ENCODE measurements around the gene CNIH2.

The CNIH2 gene

DNA sequence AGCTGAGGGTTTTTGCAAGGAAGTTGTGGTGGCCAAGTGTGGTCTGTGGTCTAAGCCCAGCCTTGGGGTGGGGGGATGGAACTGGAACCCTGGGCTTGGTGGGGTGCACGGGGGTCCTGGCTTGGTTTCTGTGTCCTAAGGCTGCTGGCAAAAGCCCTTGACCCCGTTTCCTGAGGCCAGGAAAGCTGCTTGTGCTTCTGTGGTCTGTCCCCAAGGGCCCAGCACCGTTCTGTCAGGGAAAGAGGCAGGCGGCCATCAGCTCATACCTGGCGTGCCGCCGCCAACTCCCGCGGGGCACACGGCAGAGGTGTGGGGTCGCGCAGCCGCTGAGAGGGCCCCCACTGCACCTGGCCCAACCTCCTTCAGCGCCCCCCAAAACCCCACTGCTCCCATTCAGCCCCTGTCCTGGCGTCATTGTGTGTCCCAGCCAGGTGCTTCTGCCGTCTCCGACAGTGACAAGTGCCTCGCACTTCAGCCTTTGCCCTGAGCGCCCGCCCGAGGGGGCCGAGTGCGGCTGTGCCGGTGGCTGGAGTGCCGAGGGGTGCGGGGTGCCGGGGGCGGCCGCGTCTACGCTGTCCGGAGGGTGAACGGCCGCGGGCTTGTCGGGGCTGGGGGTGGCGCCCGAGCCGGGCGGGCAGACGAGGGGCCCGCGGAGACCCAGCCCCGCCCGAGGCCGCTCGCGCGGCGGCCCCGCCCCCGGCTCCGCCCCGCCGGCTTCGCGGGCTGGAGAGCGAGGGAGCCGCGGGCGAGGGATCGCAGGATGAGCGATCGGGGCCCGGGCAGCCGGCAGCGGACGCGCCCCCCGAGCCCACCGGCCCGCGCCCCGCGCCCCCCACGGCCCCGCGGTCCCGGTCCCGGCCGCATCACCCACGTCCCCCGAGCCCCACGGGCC is at the start of gene CNIH2:
Gene CNIH2, plus strand, starts transcription at position 705 of the 892 bp plus-strand sequence. CDS start 282 bp downstream, outside the sequence.
- TF ChIP-seq GATA3 (IDR thresholded peaks at IDR 0.05; ENCODE audit: low read depth, low read length) (no peak), GATA2 (IDR thresholded peaks at IDR 0.05; ENCODE audit: low read depth, low read length) (no peak)

DNA sequence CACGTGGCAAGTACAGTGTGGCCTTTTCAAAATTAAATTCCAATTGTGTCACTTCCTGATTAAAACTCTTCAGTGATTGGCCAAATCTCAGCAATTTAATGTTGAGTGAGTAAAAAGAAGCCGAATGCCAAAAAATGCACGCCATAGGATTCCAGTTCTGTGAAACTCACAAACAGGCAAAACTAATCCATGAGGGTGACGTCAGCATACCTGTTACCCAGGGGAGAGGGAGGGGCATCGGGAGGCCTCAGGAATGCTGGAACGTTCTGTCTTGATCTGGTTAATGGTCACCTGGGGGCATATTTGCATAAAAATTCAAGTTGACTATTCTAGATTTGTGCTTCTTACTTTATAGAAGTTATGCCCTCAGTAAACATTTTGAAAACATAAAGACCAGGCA is 49.5 kb upstream of the CNIH2 start:
- TF ChIP-seq GATA2 (IDR thresholded peaks at IDR 0.05; ENCODE audit: low read depth, low read length) = no peak
- TF ChIP-seq GATA3 (IDR thresholded peaks at IDR 0.05; ENCODE audit: low read depth, low read length) = no peak

DNA sequence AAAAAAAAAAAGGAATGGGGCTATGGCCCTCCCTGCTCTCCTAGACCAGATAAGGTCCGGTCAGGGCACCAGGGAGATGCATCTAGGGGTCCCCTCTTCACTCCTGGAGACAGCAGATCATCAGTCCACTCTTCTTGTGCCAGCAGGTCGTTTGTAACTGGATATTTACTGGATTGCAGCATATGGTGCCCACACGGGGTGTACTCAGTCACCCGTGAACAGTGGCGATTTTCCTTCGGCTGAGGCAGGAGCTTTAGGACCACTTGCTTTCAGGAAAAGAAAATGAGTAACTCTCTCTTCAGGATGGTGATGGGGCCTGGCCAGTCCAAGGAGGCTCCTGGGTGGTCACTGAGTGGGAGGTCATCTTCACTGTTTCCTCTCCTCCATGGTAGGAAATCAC is 47.8 kb upstream of the CNIH2 start:
- TF ChIP-seq GATA3 (IDR thresholded peaks at IDR 0.05; ENCODE audit: low read depth, low read length) = no peak
- no peak for TF ChIP-seq GATA2 (IDR thresholded peaks at IDR 0.05; ENCODE audit: low read depth, low read length)

DNA sequence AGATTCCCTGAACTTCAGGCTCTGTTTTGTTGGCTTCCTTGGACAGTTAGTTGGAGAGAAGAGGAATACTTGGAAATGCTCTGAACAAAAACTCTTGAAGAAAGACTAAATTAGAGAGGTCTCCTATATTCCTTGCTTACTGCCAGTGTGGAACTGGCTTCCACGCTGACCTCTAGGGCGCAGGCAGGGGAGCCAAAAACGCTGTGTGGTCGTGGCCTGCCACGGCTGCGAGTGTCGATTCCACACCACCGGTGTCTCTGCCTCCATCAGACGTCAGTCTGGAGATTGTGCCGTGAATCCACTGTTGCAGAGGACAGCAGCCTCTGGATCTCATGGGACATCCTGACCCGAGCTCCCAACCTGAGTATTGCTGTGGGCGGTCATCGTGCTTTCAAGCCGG is 47.0 kb upstream of the CNIH2 start:
- TF ChIP-seq GATA2 (IDR thresholded peaks at IDR 0.05; ENCODE audit: low read depth, low read length) (no peak), GATA3 (IDR thresholded peaks at IDR 0.05; ENCODE audit: low read depth, low read length) (no peak)

DNA sequence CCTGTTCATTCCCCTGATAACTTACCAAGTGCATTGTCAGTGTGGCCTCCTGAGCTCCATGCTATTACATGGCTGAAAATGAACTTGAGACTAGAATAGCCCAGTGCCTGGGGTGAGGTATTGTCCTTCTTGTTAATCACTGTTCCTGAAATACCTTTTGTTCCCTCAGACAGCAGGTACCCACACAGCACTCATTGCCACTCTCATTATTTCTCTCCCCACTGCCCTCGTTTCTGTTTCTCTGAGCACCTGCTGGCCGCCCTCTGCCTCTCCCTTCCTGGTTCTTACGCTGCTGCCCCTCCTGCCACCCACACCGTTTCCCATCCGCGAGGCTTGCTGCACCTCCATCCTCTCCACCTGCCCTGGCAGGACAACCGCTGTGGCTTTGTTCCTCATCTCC is 46.4 kb upstream of the CNIH2 start:
- TF ChIP-seq GATA3 (IDR thresholded peaks at IDR 0.05; ENCODE audit: low read depth, low read length) (no peak), GATA2 (IDR thresholded peaks at IDR 0.05; ENCODE audit: low read depth, low read length) (no peak)

- TF ChIP-seq GATA2 (IDR thresholded peaks at IDR 0.05; ENCODE audit: low read depth, low read length) (no peak), GATA3 (IDR thresholded peaks at IDR 0.05; ENCODE audit: low read depth, low read length) (no peak)
Observed at GRCh38 chr11:66232769-66233168, 45.2 kb upstream of the CNIH2 start.

DNA sequence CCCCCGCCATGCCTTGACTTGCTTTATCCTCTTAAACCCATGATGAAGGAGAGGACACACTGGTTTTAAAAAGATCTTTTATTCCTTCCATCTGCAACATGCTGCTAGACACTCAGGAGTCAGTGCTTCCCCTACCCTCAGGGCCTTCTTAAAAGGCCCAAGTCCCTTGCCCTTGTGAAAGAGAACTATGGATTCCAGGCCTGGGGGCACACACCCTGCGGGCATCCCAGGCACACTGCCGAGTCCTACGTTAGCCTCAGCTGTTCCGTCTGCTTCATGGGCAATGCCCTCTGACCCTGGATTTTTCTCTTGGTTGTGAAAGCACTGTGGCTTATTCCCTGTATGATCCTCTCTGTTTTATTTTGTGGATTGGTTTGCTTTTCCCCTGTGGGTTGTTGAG is 44.7 kb upstream of the CNIH2 start:
- no peak for TF ChIP-seq GATA2 (IDR thresholded peaks at IDR 0.05; ENCODE audit: low read depth, low read length)
- no peak for TF ChIP-seq GATA3 (IDR thresholded peaks at IDR 0.05; ENCODE audit: low read depth, low read length)

- TF ChIP-seq GATA2 (IDR thresholded peaks at IDR 0.05; ENCODE audit: low read depth, low read length) (no peak), GATA3 (IDR thresholded peaks at IDR 0.05; ENCODE audit: low read depth, low read length) (no peak)
Observed at GRCh38 chr11:66235141-66235540, 42.8 kb upstream of the CNIH2 start.

DNA sequence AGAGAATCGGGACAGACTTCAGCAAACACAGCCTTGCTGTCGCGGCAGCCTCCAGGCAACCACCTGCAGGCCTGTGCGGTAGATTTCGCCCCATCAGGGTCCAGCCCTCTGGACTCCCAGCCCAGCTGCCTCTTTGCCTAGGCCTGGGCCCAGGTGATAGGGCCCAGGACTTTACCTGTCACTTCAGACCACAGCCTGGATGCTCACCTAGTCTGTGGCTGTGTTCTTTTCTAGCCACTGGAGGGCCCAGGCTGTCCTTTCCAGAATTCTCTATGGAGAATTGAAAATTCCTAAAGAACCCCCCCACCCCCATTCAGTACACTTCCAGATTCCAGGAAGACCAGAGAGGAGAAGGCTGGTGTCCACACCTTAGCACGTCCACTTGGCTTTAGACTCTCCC is 40.1 kb upstream of the CNIH2 start:
- TF ChIP-seq GATA2 (IDR thresholded peaks at IDR 0.05; ENCODE audit: low read depth, low read length) = no peak
- no peak for TF ChIP-seq GATA3 (IDR thresholded peaks at IDR 0.05; ENCODE audit: low read depth, low read length)

GRCh38 chr11:66238786-66239413 is 39.1 kb upstream of the CNIH2 start:
- TF ChIP-seq GATA3 (IDR thresholded peaks at IDR 0.05; ENCODE audit: low read depth, low read length) (no peak), GATA2 (IDR thresholded peaks at IDR 0.05; ENCODE audit: low read depth, low read length) (no peak)

- TF ChIP-seq GATA2 (IDR thresholded peaks at IDR 0.05; ENCODE audit: low read depth, low read length) (no peak), GATA3 (IDR thresholded peaks at IDR 0.05; ENCODE audit: low read depth, low read length) (no peak)
Observed at GRCh38 chr11:66239511-66239910, 38.5 kb upstream of the CNIH2 start.

- TF ChIP-seq GATA3 (IDR thresholded peaks at IDR 0.05; ENCODE audit: low read depth, low read length) (no peak), GATA2 (IDR thresholded peaks at IDR 0.05; ENCODE audit: low read depth, low read length) (no peak)
Observed at GRCh38 chr11:66239998-66240780, 37.8 kb upstream of the CNIH2 start.

DNA sequence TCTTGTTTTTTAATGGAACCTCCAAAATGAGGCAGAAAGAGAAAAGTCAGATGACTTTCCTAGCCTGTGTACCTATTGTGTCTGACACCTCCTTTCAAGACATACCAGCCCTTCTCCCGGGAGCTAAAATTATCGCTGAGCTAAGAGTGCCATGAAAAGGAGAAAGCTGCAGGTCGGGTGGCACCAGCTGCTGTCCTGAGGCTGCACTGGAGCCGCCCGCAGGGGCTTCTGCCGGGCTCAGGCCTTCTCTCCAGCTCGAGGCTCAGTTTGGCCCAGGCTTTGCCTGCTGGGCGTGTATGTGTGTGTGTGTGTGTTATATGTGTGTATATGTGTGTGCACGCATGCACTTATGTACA is 37.2 kb upstream of the CNIH2 start:
- TF ChIP-seq GATA2 (IDR thresholded peaks at IDR 0.05; ENCODE audit: low read depth, low read length) (no peak), GATA3 (IDR thresholded peaks at IDR 0.05; ENCODE audit: low read depth, low read length) (no peak)

- TF ChIP-seq GATA3 (IDR thresholded peaks at IDR 0.05; ENCODE audit: low read depth, low read length) = no peak
- TF ChIP-seq GATA2 (IDR thresholded peaks at IDR 0.05; ENCODE audit: low read depth, low read length) = no peak
Observed at GRCh38 chr11:66242095-66242765, 35.7 kb upstream of the CNIH2 start.
